ENCODE measurements around the gene PEMT.

- TF ChIP-seq CTCF (IDR thresholded peaks at IDR 0.05): no peak
- no peak for TF ChIP-seq POLR2A (IDR thresholded peaks at IDR 0.05)
Measured at GRCh38 chr17:17498606-17499301, 92.8 kb downstream of the PEMT start.
